ENCODE measurements around the gene RPUSD1. TPM values are rescaled to one million over a fixed set of nuclear protein-coding genes. Genes with fewer than 3 reads are reported as not detected.

Gene RPUSD1
- total RNA-seq, 1 donor from 2014 or later = 23.7 TPM

- H3K4me3 Mint-ChIP-seq = no peak overlapping the region
- no peak overlapping the region for H3K27ac Mint-ChIP-seq
- H3K9me3 Mint-ChIP-seq = no peaks in the 10 kb centered on the region
- H3K4me1 Mint-ChIP-seq (ENCODE audit: unreplicated experiment) = no peaks in the 10 kb centered on the region
- DNase-seq (ENCODE audit: extremely low spot score, unreplicated experiment) = no peak
- TF ChIP-seq CTCF (conservative IDR thresholded peaks at IDR 0.05) = no peak
- no peaks in the 10 kb centered on the region for H3K27me3 Mint-ChIP-seq
- no peaks in the 10 kb centered on the region for H3K36me3 Mint-ChIP-seq
These were observed 17.8 kb downstream of the RPUSD1 start for GRCh38 chr16:770411-770810.

- DNase-seq (ENCODE audit: extremely low spot score, unreplicated experiment) = no peak
- H3K4me3 Mint-ChIP-seq = no peak overlapping the region
- H3K9me3 Mint-ChIP-seq = no peaks in the 10 kb centered on the region
- H3K4me1 Mint-ChIP-seq (ENCODE audit: unreplicated experiment) = no peaks in the 10 kb centered on the region
- TF ChIP-seq CTCF (conservative IDR thresholded peaks at IDR 0.05) = no peak
- no peak overlapping the region for H3K27ac Mint-ChIP-seq
- H3K27me3 Mint-ChIP-seq = no peaks in the 10 kb centered on the region
- no peaks in the 10 kb centered on the region for H3K36me3 Mint-ChIP-seq
These were observed 18.2 kb downstream of the RPUSD1 start for GRCh38 chr16:769934-770333.

DNA sequence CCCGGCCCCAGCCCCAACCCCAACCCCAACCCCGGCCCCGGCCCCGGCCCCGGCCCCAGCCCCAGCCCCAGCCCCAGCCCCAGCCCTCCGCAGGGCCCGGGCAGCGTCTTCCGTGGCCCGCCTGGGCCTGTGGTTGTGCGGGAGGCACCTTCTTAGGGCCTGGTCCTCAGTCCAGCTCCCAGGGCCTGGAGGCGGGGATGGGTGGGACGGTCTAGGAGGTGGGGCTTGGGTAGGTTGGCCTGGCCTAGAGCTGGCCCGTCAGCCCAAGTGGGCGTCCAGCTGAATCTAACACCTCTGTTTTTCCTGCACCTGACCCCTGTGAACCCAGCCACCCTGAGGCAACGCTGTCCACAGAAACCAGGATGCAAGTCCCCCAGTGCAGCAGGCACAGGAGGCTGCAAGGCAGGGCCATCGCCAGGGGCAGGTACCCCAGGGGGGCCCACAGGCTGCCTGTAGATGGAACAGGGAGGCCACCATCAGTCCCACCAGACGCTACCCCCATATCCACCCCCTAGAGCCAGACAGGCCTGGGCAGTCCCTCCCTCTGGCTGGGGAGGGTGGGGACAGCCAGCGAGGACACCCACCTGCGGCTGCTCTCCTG lies 18.9 kb downstream of the RPUSD1 start:
- H3K36me3 Mint-ChIP-seq = no peaks in the 10 kb centered on the region
- no peak overlapping the region for H3K27ac Mint-ChIP-seq
- no peak for TF ChIP-seq CTCF (conservative IDR thresholded peaks at IDR 0.05)
- no peaks in the 10 kb centered on the region for H3K9me3 Mint-ChIP-seq
- no peak overlapping the region for H3K4me3 Mint-ChIP-seq
- no peaks in the 10 kb centered on the region for H3K4me1 Mint-ChIP-seq (ENCODE audit: unreplicated experiment)
- no peak for DNase-seq (ENCODE audit: extremely low spot score, unreplicated experiment)
- H3K27me3 Mint-ChIP-seq = no peaks in the 10 kb centered on the region

GRCh38 chr16:768428-768827 lies 19.8 kb downstream of the RPUSD1 start:
- Mint-ChIP-seq H3K4me1 (ENCODE audit: unreplicated experiment) (no peaks in the 10 kb centered on the region), H3K36me3 (no peaks in the 10 kb centered on the region), H3K4me3 (no peak overlapping the region)

GRCh38 chr16:767743-768235 lies 20.4 kb downstream of the RPUSD1 start:
- Mint-ChIP-seq H3K27me3 (no peaks in the 10 kb centered on the region), H3K36me3 (no peaks in the 10 kb centered on the region), H3K27ac (no peak overlapping the region), H3K4me1 (ENCODE audit: unreplicated experiment) (no peaks in the 10 kb centered on the region), H3K4me3 (no peak overlapping the region), H3K9me3 (no peaks in the 10 kb centered on the region)
- no peak for TF ChIP-seq CTCF (conservative IDR thresholded peaks at IDR 0.05)
- no peak for DNase-seq (ENCODE audit: extremely low spot score, unreplicated experiment)

More at GRCh38 chr16:768428-768827, 19.8 kb downstream of the RPUSD1 start:
- Mint-ChIP-seq H3K27ac (no peak overlapping the region), H3K27me3 (no peaks in the 10 kb centered on the region), H3K9me3 (no peaks in the 10 kb centered on the region)
- no peak for TF ChIP-seq CTCF (conservative IDR thresholded peaks at IDR 0.05)
- DNase-seq (ENCODE audit: extremely low spot score, unreplicated experiment) = no peak

All from type B pancreatic cell (in vitro differentiated cells).